ENCODE data around the gene HS3ST2.
"Not testable (repeated sequence)": the region's sequence is repeated elsewhere in the genome, so short reads cannot be mapped to it uniquely, and the experiment has no call there.

Gene HS3ST2

DNA sequence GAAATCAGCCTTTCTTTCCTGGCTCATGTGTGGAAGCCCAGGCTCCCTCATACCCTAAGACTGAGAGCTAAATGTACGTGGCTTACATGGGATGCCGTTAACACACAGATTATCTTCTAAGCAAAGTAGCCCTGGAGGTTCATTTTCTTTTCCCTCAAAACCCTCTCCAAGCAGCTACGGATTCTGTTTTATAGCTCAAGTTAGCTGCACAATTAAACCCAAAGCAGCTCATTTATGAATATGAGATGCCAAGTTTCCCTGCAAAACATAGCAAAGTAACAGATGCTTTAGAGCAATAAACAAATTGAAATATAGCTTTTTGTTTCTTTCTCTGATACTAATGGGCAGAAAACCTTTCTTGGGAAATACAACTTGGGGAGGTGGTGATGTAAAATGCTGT is 72.0 kb downstream of the HS3ST2 start:
- no peak for DNase-seq

DNA sequence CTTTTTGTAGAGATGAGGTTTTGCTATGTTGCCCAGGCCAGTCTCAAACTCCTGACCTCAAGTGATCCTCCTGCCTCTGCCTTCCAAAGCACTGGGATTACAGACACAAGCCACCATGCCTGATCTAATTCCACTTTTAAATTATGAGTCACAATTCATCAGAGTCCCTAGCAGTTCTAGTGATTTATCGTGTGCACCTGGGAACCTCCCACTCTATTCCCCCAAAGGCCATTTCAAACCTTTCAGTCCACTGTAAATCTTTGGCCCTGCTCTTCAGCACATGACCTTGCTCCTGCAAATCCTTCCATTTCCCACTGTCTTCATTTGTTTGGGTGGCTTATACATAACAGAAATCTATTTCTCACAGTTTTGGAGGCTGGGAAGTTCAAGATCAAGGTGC is 73.0 kb downstream of the HS3ST2 start:
- no peak for DNase-seq

DNA sequence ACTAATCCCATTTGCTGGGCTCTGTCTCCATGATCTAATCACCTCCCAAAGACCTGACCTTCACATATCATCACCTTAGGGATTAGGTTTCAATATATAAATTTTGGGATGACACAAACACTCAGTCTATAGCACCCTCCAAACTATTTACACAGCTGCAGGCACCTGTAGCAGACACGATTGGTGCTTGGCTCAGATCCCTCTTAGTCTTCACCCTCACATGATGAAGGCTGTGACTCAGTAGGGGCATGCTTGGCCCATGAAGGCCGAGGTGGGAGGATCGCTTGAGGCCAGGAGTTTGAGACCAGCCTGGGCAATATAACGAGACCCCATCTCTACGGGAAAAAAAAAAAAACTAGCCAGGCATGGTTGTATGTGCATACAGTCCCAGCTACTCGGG is 73.5 kb downstream of the HS3ST2 start:
- DNase-seq: peak; percentile 96

DNA sequence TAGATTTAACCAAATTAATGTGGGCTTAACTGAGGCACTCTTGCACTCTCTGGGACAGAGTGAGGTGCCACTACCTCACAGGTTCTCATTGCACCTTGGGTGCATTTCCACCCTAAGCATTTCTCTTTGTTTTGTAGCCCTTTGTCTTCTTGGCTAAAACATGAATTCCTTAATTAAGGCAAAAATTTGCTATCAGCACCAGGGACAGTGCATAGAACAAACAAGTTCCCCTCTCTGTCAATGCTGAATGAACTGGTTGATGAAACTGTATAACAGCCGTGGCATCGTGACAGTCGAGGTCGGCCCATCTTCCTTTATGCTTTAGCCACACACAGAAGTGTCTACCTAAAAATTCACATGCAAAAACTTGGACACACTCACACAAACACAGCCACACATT is 74.8 kb downstream of the HS3ST2 start:
- no peak for DNase-seq

DNA sequence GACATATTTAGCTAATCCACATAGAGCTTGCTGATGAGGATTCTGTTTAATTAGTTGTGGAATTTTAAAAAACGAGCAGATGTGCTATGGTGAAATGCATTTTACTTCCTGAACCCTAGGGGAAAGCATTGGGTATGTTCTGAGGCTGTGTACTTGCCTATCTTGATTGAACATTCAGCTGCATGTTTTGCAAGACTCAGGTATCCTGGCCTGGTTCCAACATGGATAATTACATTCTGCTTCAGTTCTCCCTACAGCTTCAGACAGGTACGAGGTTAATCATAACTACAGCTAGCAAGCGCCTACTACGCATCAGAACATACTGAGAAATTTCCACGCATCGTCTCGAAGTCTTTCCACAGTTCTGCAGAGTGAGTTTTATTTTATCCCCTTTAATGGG is 77.0 kb downstream of the HS3ST2 start:
- DNase-seq: peak; percentile 48

DNA sequence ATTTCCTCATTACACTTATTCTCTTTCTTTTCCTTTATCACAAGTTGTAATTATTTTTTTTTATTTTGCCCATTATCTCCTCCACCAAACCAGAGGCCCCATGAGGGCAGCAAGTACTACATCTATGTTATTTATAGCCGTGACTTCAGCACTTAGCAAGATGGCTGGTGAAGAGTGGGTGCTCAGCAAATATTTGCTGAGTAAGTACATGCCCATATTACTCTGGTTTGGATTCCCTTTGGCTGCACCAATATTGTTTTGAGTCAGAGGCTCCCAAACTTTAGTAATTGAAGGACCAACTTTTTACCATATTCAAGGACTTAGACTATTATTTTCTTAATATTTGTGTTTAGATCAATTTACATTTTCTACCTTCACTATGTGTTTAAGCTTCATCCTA is 83.2 kb downstream of the HS3ST2 start:
- no peak for DNase-seq

DNA sequence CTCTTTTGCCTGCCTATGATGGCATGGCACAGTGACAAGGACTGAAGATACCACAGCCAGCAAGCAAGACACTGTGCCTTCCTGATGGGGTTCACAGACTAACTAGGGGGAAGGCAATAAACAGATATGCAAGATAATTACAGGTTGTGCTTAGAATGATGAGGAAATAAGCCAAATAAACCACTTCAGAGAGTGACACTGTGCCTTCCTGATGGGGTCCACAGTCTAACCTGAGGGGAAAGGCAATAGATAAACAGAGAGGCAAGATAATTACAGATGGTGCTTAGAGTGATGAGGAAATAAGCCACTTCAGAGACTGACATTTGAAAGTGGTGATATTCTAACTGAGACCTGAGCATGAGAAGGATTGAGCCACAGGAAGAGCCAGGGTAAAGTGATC is 84.2 kb downstream of the HS3ST2 start:
- peak; percentile 19 for DNase-seq

DNA sequence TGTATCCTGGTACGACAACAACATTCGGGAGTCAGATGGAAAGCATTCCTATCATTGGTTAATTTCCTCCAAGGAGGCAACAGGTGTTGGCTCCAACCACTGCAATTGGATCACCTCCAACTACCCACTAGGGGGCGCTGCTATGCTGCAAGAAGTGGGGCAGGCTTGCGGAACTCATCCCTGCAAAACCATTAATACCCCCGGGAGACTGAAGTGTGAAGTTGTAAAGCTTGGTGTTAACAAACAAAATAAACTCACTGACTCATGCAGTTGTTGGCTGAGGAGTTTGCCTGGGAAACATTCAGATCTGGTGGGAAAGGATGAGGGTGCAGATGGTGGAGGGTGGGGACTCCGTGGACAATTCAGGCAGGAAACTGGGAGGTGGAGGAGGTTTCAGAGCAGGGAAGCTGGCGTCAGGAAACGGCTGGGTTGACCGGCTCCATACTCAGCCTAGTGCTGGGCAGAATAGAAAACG is 84.9 kb downstream of the HS3ST2 start:
- peak; percentile 77 for DNase-seq

DNA sequence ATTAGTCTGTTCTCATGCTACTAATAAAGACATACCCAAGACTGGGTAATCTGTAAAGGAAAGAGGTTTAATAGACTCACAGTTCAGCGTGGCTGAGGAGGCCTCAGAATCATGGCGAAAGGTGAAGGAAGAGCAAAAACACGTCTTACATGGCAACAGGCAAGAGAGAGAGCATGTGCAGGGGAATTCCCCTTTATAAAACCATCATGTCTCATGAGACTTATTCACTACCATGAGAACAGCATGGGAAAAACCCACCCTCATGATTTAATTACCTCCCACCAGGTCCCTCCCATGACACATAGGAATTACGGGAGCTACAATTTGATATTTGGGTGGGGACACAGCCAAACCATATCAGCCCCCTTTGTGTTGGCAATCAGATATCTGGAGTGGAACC is 85.6 kb downstream of the HS3ST2 start:
- DNase-seq: not testable (repeated sequence)

DNA sequence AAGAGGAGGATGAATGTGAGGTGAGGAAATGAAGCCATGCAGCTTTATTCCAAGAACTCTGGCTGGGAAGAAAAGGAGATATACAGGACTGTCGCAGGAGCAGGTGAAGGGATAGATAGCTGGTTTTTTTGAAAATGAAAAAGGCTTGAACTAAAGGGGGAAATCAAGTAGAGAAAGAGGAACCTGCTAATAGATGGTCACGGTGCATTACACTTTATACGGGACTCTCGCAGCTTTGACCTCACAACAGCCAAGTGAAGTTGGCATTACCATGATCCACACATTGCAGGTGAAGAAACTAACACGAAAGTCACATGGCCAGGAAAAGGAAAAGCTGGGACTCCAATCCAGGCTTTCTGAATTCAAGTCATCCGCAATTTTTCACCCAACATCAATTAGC is 86.9 kb downstream of the HS3ST2 start:
- no peak for DNase-seq

DNA sequence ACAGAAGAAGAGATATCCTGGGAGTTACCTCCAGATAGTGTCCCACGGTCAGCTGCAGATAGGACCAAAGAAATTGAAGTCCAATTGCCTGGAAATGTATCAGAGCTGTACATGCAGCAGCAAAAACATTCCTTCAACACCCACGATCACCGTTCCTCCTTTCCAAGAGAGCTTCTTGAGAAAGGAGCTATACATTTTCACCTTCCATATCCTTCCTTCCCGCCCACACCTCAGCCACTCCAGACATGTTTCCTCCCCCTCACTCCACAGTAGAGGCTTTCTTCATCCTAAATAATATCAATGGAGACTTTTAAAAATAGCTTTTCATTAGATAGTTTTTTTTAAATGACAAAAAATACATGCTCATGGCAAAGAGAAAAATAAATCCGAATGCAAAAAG is 87.6 kb downstream of the HS3ST2 start:
- DNase-seq: no peak

DNA sequence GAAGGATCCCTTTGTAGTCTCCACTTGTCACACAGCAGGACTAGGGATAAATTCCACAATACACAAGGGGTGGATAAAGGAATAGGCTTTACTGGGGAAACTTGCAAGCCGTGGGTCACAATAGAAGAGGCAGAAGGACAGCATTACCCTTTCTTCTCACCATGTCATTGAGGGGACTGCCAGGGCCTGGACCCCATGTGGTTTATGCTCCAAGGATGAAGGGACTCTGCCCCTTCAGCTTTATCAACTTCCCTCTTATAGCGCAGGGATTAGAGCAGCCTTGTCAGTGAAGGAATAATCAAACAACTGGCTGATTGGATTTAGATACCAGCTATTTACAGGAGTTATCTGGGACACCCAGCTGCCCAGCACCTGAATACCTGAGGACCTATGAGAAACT is 89.8 kb downstream of the HS3ST2 start:
- no peak for DNase-seq

DNA sequence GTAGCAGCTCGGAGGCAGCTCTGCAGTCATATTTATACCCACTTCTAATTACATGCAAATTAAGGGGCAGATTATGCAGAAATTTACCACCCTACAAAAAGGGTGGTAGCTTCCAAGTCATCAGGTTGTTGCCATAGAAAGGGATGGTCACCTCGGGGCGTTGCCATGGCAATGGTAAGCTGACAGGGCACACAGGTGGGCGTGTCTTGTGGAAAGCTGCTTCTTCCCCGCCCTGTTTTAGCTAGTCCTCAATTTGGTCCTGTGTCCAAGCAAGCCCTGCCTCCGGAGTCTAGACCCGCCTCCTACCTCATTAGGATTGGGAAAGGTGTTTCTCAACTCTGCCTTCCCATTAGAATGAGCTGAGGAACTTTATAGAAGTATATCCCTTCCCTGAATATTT is 98.7 kb downstream of the HS3ST2 start:
- no peak for DNase-seq

DNA sequence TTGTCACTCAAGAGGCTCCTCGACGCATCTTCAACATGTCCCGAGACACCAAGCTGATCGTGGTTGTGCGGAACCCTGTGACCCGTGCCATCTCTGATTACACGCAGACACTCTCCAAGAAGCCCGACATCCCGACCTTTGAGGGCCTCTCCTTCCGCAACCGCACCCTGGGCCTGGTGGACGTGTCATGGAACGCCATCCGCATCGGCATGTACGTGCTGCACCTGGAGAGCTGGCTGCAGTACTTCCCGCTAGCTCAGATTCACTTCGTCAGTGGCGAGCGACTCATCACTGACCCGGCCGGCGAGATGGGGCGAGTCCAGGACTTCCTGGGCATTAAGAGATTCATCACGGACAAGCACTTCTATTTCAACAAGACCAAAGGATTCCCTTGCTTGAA is 101.0 kb downstream of the HS3ST2 start:
- DNase-seq: no peak

DNA sequence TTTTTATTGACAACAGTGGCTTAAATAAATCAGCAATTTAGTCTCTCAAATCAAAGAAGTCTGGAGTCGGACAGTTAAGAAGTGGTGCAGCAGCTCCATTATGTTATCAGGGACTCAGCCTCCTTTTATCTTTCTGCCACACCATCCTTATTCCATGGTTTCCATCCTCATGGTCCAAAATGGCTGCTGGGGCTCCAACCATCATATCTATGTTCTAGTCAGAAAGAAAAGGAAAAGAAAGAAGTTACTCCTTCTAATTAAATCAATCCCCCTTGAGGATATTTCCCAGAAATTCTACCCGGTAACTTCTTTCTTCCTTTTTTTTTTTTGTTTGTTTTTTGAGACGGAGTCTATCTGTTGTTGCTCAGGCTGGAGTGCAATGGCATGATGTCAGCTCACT is 109.5 kb downstream of the HS3ST2 start:
- no peak for DNase-seq

DNA sequence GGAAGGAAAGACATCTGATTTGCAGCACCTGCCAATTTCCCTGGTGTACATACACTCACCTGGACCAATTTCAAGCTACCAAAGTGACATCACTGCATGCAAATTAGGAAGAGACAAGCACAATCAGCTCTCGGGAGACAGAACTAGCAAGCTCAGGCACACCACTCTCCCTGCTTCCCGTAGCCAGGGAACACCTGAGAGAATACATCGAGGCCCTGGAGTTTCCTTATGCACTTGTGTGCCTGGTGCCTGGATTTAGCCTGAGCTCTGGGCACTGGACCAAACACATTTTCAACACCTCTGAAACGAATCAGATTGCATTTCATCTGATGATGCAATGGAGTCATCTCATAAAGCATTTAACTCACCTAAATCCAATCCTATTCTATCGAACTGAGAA is 110.5 kb downstream of the HS3ST2 start:
- DNase-seq: peak; percentile 81

DNA sequence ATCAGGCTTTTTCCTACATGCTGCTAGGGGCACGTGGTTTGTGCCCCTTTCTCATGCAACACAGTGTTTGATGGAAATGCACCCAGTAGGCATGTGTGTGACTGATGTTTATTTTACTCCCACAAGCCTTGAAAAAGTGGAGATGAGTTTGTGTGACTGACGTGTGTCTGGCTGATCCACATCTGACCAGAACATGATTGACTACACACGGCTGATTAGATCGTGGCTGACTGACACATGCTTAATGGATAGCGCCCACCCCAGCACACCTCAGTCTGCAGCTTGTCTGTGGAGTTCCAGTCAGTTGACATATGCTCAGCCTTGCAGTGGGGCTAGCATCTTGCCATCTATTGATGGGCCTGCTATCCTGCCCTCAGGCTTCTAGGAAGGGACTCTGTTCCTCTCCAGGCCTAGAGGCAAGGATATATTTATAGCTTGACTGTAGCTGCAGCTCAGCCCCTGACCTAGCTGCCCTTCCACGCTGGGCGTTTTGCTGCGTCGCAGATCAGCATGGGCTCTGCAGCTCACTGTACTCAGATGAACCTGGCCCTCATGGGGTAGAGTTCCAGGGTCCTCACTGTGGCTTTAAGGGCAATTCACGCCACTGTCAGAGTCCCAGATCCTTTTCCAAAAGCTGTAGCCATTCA is 112.3 kb downstream of the HS3ST2 start:
- DNase-seq: no peak

DNA sequence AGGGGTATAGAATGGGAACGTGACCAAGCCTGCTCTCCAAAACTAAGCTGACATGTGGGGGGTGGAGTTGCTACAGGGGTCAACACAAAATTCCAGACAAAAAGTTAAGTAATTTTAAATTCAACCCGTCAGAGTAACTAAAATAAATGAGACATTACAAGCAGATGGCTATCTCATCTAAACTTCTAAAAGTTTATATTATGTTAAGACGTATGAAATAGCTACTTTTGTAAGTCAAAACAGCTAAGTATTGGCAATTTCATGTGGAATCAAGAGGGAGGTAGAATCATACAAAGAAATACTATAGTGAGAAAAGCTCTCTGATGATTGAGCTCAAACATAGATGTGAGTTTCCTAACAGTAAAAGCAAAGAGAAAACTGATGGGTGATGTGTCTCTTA is 113.3 kb downstream of the HS3ST2 start:
- DNase-seq: no peak

DNA sequence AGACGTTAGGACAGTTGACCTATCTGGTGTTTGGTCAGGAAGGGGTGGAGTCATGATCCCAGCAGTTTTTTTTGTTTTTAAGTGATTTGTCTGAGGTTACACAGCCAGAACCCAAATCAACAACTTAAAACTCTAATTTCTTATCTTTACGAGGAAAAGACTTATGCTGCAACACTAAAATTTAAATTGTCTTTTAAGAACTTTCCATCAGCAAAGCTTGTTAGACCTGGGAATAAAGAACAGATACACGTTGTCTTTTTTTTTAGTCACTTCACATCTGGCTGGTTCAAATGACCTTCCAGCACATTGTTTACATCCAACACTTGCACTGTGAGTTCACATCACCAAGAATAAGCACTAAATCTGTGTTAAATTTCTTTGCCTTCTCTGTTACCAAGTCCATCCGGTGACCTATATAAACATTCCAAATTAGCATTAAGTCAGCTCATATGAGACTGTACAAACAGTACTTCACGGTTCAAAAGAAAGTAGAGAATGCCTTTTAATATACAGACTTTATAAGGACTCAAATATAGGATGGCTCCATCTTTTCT is 115.0 kb downstream of the HS3ST2 start:
- no peak for DNase-seq

DNA sequence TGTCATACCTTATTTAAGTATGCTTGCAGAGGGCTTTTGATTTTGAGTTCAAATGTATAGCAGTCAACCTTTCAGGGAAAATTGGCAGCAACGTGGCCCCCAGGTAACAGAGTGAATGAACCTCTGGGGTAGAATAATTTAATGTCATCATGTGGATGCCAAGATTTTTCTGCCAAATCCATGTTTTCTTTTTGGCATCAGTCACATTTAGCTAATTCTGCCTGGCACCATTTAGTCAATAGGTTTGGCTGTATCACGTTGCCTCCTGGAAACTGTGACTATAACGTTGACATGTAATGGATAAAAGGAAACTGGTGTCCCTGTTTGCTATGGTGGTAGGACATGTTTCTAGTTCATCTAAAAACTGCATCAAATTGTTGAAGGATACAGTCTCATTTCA is 115.5 kb downstream of the HS3ST2 start:
- no peak for DNase-seq

DNA sequence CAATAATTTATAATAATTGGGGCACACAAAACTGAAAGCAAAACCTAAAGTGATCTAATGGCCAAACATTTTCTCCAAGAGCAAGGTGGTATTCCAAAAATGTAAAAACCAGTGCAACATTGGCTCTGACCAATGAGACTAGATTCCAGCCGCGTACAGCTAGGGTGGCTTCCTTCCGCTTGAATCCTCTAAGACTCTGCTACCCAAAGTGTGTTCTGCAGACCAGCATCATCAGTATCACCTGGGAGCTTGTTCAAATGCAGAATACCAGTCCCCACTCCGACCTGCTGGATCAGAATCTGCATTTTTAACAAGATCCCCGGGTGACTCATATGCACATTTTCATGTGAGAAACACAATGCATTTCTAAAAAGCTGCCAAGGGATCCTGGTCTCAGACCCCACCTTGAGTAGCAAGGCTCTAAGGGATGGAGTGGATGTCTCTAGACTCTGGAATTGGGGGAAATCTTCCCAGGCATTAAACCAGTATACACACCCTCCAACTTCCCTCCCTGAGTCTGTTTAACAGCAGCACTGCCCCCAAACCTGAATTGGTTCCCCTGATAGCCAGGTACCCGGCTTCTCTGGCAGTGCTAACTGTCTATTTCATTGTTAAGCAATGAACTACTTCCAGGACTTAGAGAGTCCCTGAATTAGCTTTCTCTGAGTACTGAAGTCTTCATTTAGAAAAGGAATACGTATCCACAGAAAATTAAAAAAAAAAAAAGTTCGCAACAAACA is 118.2 kb downstream of the HS3ST2 start:
- DNase-seq: no peak

DNA sequence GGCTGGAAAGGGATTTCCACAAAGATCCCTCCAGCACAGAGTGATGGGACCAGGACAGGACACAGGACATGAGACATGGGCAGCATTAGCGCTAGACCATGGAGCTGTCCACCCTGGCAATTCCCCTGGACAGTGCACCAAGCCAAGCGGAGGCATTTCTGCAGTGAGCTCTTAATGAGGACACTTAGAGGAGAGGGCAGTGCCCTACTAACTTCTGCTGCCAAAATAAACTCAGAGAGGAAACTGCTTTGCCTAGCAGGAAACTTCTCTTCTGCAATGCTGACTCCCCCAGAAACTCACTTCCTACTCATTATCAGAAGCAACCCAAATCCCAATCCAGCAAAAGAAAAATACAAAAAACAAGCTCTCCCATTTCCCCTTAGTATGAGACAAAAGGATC is 119.2 kb downstream of the HS3ST2 start:
- no peak for DNase-seq

DNA sequence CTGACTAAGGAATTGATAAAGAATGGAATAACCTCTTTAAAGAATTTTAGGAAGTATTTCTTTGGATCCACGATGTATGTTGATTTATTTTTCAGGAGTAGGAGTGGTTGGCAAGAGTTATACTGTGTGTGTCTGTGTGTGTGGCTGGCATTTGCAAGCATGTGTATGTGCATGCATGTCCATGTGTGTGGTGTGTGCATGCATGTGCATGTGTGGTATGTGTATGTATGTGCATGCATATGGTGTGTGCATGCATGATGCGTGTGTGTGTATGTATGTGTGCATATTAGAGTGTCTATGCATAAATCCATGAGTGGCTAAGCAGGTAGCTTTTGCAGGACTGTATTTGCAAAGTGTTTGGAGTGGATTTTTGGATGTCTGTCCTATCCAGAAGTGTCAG is 120.8 kb downstream of the HS3ST2 start:
- DNase-seq: no peak

DNA sequence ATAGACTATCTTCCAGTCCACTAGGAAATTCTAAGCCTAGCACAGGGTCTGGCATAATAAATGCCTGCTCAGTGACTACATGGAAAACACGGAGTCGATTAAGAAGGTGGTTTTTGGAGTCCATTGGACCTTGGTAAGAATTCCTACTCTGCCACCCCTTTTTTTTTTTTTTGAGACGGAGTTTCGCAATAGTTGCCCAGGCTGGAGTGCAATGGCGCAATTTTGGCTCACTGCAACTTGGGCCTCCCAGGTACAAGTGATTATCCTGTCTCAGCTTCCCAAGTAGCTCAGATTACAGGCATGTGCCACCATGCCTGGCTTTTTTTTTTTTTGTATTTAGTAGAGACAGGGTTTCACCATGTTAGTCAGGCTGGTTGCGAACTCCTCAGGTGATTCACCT is 123.2 kb downstream of the HS3ST2 start:
- no peak for DNase-seq

DNA sequence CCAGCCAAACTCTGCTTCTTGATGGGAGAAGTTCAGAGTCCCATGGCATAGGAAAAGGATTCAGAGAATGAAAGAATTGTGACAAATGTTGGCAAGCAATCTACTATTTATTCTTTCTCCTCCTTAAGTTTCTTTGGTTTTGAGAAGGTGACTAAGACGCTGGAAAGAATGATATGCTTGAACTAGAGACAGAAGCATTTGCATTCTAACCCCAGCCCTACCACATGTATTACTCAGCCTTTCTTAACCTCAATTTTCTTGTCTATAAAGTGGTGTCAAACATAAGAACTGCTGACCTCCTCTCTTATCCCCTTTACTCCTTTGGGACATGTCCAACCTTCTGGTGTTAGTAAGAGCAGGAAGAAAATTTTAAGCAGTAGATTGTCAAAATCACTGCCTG is 124.7 kb downstream of the HS3ST2 start:
- DNase-seq: no peak

Measured in NCI-H2029 treated with DMSO at 0.1 percent for 48 hours (cell line).